ENCODE results near the gene DCBLD1.

DNA sequence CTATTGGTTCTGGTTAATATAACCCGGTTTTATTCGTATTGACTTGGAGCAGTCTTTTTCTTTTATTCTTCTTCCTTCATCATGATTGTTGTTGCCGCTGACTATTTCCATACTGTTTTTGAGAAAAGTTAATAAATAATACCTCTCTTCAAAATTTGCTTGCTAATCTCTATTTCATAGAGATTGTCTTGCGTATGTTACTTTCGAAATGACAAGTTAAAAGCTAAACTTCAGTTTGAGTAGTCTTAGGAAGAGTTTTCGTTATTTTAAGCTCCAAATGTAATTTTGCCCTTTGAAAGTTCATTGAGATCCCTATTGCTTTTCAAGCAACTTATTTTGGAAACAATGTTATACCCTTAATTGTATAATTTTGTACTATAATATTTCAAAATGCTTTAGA is 36.4 kb downstream of the DCBLD1 start:
- TF ChIP-seq CTCF (IDR thresholded peaks at IDR 0.05; ENCODE audit: extremely low read depth in 1 of 2, insufficient read depth in 1 of 2, low read depth in 1 of 2, low read length in 2 of 2) (no peak), POLR2A (IDR thresholded peaks at IDR 0.05; ENCODE audit: low read depth, low read length) (no peak), POLR2AphosphoS5 (IDR thresholded peaks at IDR 0.05; ENCODE audit: insufficient read depth, low read depth, low read length) (no peak), MYC (IDR thresholded peaks at IDR 0.05; ENCODE audit: low read depth, low read length) (no peak), GATA2 (IDR thresholded peaks at IDR 0.05; ENCODE audit: insufficient read depth, insufficient read length, low read depth, low read length) (no peak), EZH2 (IDR thresholded peaks at IDR 0.05; ENCODE audit: borderline replicate concordance, low read depth, low read length, severe bottlenecking) (no peak), FOS (IDR thresholded peaks at IDR 0.05; ENCODE audit: borderline replicate concordance, insufficient read depth, low read length) (no peak)

All from endothelial cell of umbilical vein (primary cell).